ENCODE data around the gene FAM184A. TPM values are rescaled to one million over a fixed set of nuclear protein-coding genes. Genes with fewer than 3 reads are reported as not detected.

The FAM184A gene
- total RNA-seq, 2 experiments from 2014 or later = not detected

DNA sequence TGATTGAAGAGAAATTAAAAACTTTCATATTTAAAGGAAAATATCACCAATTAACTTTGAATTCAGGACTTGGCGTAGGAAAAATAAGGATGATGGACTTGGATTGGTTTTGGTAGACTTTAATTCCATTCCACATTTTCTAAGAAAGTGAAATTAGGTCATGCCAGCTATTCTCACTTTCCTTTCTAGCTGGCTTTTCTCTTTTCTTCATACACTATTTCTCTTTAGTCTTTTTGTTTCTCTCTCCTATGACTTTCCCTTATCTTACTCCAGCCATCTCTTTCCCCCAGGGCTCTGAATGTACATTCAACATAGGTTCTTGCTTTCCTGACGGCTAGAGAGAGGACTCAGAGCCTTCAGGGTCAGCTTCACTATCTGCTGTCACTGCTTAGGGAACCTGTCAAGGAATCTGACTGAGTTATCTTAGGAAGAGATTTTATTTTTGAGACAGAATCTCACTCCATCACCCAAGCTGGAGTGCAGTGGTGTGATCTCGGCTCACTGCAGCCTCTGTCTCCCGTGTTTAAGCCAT, 82.1 kb downstream of the FAM184A start:
- no peaks in the 10 kb centered on the region for H3K79me2 ChIP-seq (ENCODE audit: insufficient read depth, low read depth, low read length)
- DNase-seq (ENCODE audit: low spot score) = no peak
- H3K27ac ChIP-seq (ENCODE audit: low read depth, low read length, poor library complexity, severe bottlenecking) = no peak overlapping the region
- intact Hi-C loops (cut with micrococcal nuclease; ENCODE audit: unreplicated experiment) = no loop called here
- H2AFZ ChIP-seq (ENCODE audit: low read length) = no peak overlapping the region
- no peaks in the 10 kb centered on the region for H3K4me1 ChIP-seq (ENCODE audit: insufficient read depth, low read length, poor library complexity, severe bottlenecking)
- no peak overlapping the region for H3K4me3 ChIP-seq (ENCODE audit: low read depth, low read length, poor library complexity, severe bottlenecking)
- BruUV-seq (replicated peaks) = no TSS peak
- H3K36me3 ChIP-seq (ENCODE audit: insufficient read depth, low read length) = no peaks in the 10 kb centered on the region
- H4K20me1 ChIP-seq (ENCODE audit: insufficient read depth, low read length) = no peaks in the 10 kb centered on the region
- TF ChIP-seq CTCF (conservative IDR thresholded peaks at IDR 0.05; ENCODE audit: low read length) = no peak
- TF ChIP-seq EZH2phosphoT487 (IDR thresholded peaks at IDR 0.05; ENCODE audit: borderline replicate concordance, low read depth, low read length) = no peak
- no peaks in the 10 kb centered on the region for H3K9me3 ChIP-seq (ENCODE audit: low read length)
- POLR2A ChIA-PET = interaction anchor here (0.7 kb wide), 1 partner anchor 18 kb away, joined by 3 read pairs; no protein-coding TSS in a partner anchor
- H3K9me2 ChIP-seq (ENCODE audit: insufficient read depth, low read length) = no peaks in the 10 kb centered on the region
- no peak overlapping the region for H3K4me2 ChIP-seq (ENCODE audit: low read length)
- CTCF ChIA-PET (ENCODE audit: unreplicated experiment) = no interaction called here

DNA sequence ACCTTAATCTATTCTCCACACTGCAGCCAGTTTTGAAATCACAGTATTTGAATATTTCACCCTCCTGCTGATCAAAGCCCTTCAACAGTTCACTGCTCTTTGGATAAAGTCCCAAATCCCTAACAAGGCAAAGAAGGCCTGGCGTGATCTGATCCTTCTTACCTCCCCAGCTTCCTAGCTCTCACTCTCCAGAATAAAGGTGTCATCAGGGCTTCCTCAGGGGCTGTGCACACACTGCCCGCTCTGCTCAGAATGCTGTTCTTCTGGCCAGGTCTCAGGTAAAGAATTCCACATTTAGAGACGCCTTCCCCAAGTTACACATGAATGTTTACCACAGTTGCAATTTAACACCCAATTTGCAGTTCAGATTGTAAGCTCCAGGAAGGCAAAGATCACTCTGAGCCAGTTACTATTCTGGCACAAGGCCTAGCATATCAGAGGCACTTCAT, 84.6 kb downstream of the FAM184A start:
- Histone ChIP-seq H2AFZ (ENCODE audit: low read length) (no peak overlapping the region), H3K4me1 (ENCODE audit: insufficient read depth, low read length, poor library complexity, severe bottlenecking) (no peaks in the 10 kb centered on the region), H3K36me3 (ENCODE audit: insufficient read depth, low read length) (no peaks in the 10 kb centered on the region), H4K20me1 (ENCODE audit: insufficient read depth, low read length) (no peaks in the 10 kb centered on the region), H3K9me3 (ENCODE audit: low read length) (no peaks in the 10 kb centered on the region), H3K79me2 (ENCODE audit: insufficient read depth, low read depth, low read length) (no peaks in the 10 kb centered on the region), H3K4me3 (ENCODE audit: low read depth, low read length, poor library complexity, severe bottlenecking) (no peak overlapping the region), H3K27ac (ENCODE audit: low read depth, low read length, poor library complexity, severe bottlenecking) (no peak overlapping the region), H3K9me2 (ENCODE audit: insufficient read depth, low read length) (no peaks in the 10 kb centered on the region), H3K4me2 (ENCODE audit: low read length) (no peak overlapping the region)
- POLR2A ChIA-PET = no interaction called here
- intact Hi-C loops (cut with micrococcal nuclease; ENCODE audit: unreplicated experiment) = no loop called here
- TF ChIP-seq CTCF (conservative IDR thresholded peaks at IDR 0.05; ENCODE audit: low read length) (no peak), EZH2phosphoT487 (IDR thresholded peaks at IDR 0.05; ENCODE audit: borderline replicate concordance, low read depth, low read length) (no peak)
- CTCF ChIA-PET (ENCODE audit: unreplicated experiment) = no interaction called here
- no peak for DNase-seq (ENCODE audit: low spot score)
- no TSS peak for BruUV-seq (replicated peaks)

DNA sequence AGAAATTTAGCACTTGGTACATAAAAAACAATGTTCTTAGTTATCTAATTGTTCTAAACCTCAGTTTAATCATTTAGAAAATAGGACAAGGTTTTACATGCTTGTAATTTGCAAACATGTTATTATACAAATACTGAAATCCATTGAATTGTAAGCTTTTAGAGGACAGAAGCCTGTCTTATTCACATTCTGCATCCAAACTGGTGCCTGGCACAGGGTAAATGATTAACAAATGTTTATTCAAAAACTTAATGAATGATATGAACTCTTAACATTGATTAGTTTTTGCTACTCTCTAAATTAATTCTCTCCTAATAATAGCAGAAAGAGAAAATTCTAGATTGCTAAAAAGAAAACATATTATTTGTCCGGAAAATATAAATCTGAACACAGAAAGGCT, 85.1 kb downstream of the FAM184A start:
- Histone ChIP-seq H3K79me2 (ENCODE audit: insufficient read depth, low read depth, low read length) (no peaks in the 10 kb centered on the region), H2AFZ (ENCODE audit: low read length) (no peak overlapping the region), H3K4me3 (ENCODE audit: low read depth, low read length, poor library complexity, severe bottlenecking) (no peak overlapping the region), H3K4me1 (ENCODE audit: insufficient read depth, low read length, poor library complexity, severe bottlenecking) (no peaks in the 10 kb centered on the region), H3K27ac (ENCODE audit: low read depth, low read length, poor library complexity, severe bottlenecking) (no peak overlapping the region), H3K36me3 (ENCODE audit: insufficient read depth, low read length) (no peaks in the 10 kb centered on the region), H3K9me3 (ENCODE audit: low read length) (no peaks in the 10 kb centered on the region), H4K20me1 (ENCODE audit: insufficient read depth, low read length) (no peaks in the 10 kb centered on the region), H3K4me2 (ENCODE audit: low read length) (no peak overlapping the region), H3K9me2 (ENCODE audit: insufficient read depth, low read length) (no peaks in the 10 kb centered on the region)
- BruUV-seq (replicated peaks) = no TSS peak
- DNase-seq (ENCODE audit: low spot score) = no peak
- intact Hi-C loops (cut with micrococcal nuclease; ENCODE audit: unreplicated experiment) = no loop called here
- POLR2A ChIA-PET = no interaction called here
- CTCF ChIA-PET (ENCODE audit: unreplicated experiment) = no interaction called here
- TF ChIP-seq EZH2phosphoT487 (IDR thresholded peaks at IDR 0.05; ENCODE audit: borderline replicate concordance, low read depth, low read length) = no peak

Measured in OCI-LY7 (cell line).